Psoas muscle (tissue), 8 donors: ENCODE results near the gene KIF14. TPM values are rescaled to one million over a fixed set of nuclear protein-coding genes. Genes with fewer than 3 reads are reported as not detected.
A peak's percentile ranks its signal among the peaks of the same experiment; 100 is the strongest.

Experiments used
- ATAC-seq, 4 donors: fragments of 200-7000 bp; cut with Tn5 transposase; one replicate each; pipeline ENCODE4 v1.9.1; 2020; ENCODE audit warnings: moderate library complexity in 3 of 4, mild to moderate bottlenecking in 2 of 4
- DNase-seq, 2 donors: peaks; one replicate each; pipeline ENCODE4 v3.0.0-alpha.2; 2020
- H3K27ac ChIP-seq: fragments of 200-600 bp; one replicate; pipeline ENCODE4 v1.8.0; 2022
- H3K27me3 ChIP-seq, 3 donors: fragments of 200-600 bp in 1 of 3; one replicate each; pipeline versions ENCODE4 v1.6.1 to v1.8.0; 2013 to 2022; ENCODE audit warnings: low read length in 2 of 3, mild to moderate bottlenecking in 2 of 3, moderate library complexity in 1 of 3; ENCODE audit not compliant: insufficient read depth in 3 of 3
- H3K36me3 ChIP-seq, 2 donors: fragments of 200-600 bp in 1 of 2; one replicate each; pipeline versions ENCODE4 v1.6.1 to v1.8.0; 2013 to 2022; ENCODE audit warnings: low read depth in 1 of 2, mild to moderate bottlenecking in 1 of 2, moderate library complexity in 1 of 2; ENCODE audit not compliant: insufficient read depth in 1 of 2
- H3K4me1 ChIP-seq: fragments of 200-600 bp; one replicate; pipeline ENCODE4 v1.8.0; 2022
- H3K4me3 ChIP-seq: fragments of 200-600 bp; one replicate; pipeline ENCODE4 v1.8.0; 2022; ENCODE audit warnings: mild to moderate bottlenecking
- H3K9me3 ChIP-seq: fragments of 200-600 bp; one replicate; pipeline ENCODE4 v1.8.0; 2022
- WGBS, 3 donors: extraction: QIAGEN DNeasy Blood & Tissue Kit; methylation state at CpG; one replicate each; pipeline versions ENCODE4 v1.1.6 to v1.1.7; 2013; 5-methylcytosine and 5-hydroxymethylcytosine counted together
- intact Hi-C, 2 donors: fragments of 100-400 bp; cut with DNase I; formaldehyde crosslinking; loops; one replicate each; pipeline versions ENCODE4 v1.11.0 to v1.14.2; 2022
- polyA plus RNA-seq, 3 donors: library from polyadenylated mRNA; stranded (reverse); fragments of 200-250 nt; gene quantifications; one replicate each; pipeline ENCODE4 v1.2.3, GENCODE V29; 2013
- total RNA-seq, 4 donors: library from RNA; stranded (reverse); fragmentation: NEBNext Ultra II Directional in 2 of 4; extraction: Animal tissue kit (Norgen Biotek cat#: 25700) in 2 of 4; gene quantifications; one replicate each; pipeline versions ENCODE4 v1.2.1 to v1.2.4, GENCODE V29; 2021 to 2023
- TF ChIP-seq, protein P1 (sequence below): fragments of 200-600 bp; IDR thresholded peaks from one replicate; pipeline ENCODE4 v1.8.0; 2022; ENCODE audit warnings: antibody characterized with exemption
- donor health status: healthy with polysubstance abuse.
- donor health status: DM: no; HTN: no; CAD: no; lungs with moderate emphysema.
- donor health status: Bipolar disorder and iron deficiency.
- donor health status: healthy.
- donor health status: DM: yes; HTN: yes; CAD: no.
- donor health status: DM: no; HTN: no; CAD: no.
- donor health status: DM: no; HTN: no; CAD: no.
- donor health status: DM: yes; HTN: yes; CAD: no.

Gene KIF14
- total and polyA plus RNA-seq, 7 donors = 0.01 to 0.11 (median 0.06) TPM

DNA sequence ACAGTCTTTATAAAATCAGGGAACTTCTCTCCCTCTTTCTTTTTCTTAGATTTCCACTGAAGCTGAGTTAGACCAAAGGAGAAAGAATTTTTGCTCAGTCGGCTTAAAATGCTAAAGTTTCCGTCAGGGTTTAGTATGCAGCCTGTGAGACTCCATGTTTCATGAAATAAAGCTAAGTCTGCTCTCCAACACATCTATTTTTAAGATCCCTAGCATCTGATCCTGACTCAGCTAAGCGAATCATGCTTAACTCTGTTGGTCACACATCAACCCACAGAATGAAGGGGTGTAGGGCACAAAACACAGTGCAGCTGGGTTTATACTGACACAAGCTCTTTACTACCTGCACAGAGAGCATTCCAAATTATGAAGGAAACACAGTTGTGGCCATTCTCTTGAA is 108.4 kb downstream of the KIF14 start:
- H3K4me3 ChIP-seq = no peak overlapping the region
- no peaks in the 10 kb centered on the region for H3K36me3 ChIP-seq
- DNase-seq = no peak
- WGBS, 3 donors = 46 to 65% (median 59%) methylated on average over 3 of the region's 3 CpGs
- ATAC-seq = peak in 1 of 4 donors; percentile 69
- intact Hi-C loops = loop anchor here in 1 of 2 donors (5.0 kb wide), 1 partner anchor 825 kb away; no protein-coding TSS in a partner anchor
- no peaks in the 10 kb centered on the region for H3K9me3 ChIP-seq
- no peak overlapping the region for H3K27ac ChIP-seq
- H3K27me3 ChIP-seq = peaks cover 0 to 6% (median 0%) of the 10 kb centered on the region in 3 donors
- TF ChIP-seq, protein P1, sequence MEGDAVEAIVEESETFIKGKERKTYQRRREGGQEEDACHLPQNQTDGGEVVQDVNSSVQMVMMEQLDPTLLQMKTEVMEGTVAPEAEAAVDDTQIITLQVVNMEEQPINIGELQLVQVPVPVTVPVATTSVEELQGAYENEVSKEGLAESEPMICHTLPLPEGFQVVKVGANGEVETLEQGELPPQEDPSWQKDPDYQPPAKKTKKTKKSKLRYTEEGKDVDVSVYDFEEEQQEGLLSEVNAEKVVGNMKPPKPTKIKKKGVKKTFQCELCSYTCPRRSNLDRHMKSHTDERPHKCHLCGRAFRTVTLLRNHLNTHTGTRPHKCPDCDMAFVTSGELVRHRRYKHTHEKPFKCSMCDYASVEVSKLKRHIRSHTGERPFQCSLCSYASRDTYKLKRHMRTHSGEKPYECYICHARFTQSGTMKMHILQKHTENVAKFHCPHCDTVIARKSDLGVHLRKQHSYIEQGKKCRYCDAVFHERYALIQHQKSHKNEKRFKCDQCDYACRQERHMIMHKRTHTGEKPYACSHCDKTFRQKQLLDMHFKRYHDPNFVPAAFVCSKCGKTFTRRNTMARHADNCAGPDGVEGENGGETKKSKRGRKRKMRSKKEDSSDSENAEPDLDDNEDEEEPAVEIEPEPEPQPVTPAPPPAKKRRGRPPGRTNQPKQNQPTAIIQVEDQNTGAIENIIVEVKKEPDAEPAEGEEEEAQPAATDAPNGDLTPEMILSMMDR = no peak
- no peaks in the 10 kb centered on the region for H3K4me1 ChIP-seq

DNA sequence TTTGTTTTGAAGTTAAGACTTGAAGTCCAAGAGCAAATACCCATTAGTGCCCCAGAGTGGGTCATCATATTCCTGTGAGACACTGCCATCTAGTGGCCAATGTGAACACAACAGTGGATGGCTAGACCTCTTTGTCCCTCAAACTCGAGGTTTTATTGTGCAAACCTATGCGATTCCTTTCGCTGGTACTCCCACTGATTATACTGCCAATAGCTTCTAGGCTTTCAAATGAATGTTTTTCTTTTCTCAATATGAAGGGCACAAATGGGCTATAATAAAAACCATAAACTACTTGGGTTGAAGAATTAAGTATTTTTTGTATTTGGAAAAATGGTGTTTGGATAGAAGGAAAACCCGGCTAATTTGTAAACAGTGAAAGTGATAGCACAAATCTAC is 110.3 kb downstream of the KIF14 start:
- peaks cover 0 to 2% (median 0%) of the 10 kb centered on the region in 3 donors for H3K27me3 ChIP-seq
- H3K27ac ChIP-seq = no peak overlapping the region
- intact Hi-C loops = loop anchor here in 1 of 2 donors (5.0 kb wide), 1 partner anchor 823 kb away; no protein-coding TSS in a partner anchor
- WGBS, 3 donors = 23 to 26% (median 23%) methylated on average over 4 of the region's 4 CpGs
- ATAC-seq = peak; percentile 68 to 86 (median 77)
- no peaks in the 10 kb centered on the region for H3K36me3 ChIP-seq
- TF ChIP-seq, protein P1 = peak; percentile 95
- H3K4me1 ChIP-seq = no peaks in the 10 kb centered on the region
- H3K4me3 ChIP-seq = no peak overlapping the region
- no peaks in the 10 kb centered on the region for H3K9me3 ChIP-seq
- DNase-seq = peak in 1 of 2 donors; percentile 31

DNA sequence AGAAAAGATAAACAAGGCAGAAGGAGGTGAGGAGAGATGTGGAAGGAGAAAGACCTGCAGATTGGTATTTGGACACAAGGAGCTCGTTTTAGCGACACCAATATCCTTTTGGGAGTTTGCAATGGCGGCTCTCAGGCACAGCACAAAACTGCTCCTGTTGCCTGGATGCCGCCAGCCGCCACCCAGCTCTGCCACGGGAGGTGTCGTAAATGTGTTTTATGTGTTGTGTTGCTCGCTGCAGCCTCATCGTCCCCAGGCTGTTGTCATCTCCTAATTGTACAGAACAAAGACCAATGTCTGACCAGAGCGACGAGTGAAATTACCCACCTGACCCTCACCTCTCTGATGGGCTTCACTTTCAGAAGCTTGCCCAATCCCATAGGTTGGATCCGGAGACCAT is 114.1 kb downstream of the KIF14 start:
- WGBS, 3 donors = 71 to 75% (median 72%) methylated on average over 12 of the region's 12 CpGs
- ATAC-seq = no peak
- H3K36me3 ChIP-seq = no peaks in the 10 kb centered on the region
- H3K27me3 ChIP-seq = no peaks in the 10 kb centered on the region
- TF ChIP-seq, protein P1 = no peak
- no peak overlapping the region for H3K4me3 ChIP-seq
- H3K4me1 ChIP-seq = no peaks in the 10 kb centered on the region
- no peak overlapping the region for H3K27ac ChIP-seq
- H3K9me3 ChIP-seq = no peaks in the 10 kb centered on the region
- intact Hi-C loops = loop anchor here in 1 of 2 donors (5.0 kb wide), 1 partner anchor 819 kb away; no protein-coding TSS in a partner anchor
- DNase-seq = no peak

DNA sequence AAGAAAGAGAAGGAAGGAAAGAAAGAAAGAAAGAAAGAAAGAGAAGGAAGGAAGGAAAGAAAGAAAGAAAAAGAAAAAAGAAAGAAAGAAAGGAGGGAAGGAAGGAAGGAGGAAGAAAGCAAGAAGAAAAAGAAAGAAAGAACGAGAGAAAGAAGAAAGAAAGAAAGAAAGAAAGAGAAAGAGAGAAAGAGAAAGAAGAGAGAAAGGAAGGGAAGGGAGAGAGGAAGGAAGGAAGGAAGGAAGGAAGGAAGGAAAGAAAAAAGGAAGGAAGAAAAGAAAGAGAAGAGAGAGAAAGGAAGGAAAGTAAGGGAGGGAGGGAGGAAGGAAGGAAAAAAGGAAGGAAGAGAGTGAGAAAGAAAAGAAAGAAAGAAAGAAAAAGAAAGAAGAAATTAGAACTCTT is 115.3 kb downstream of the KIF14 start:
- Histone ChIP-seq H3K27me3 (no peaks in the 10 kb centered on the region), H3K27ac (no peak overlapping the region), H3K9me3 (no peaks in the 10 kb centered on the region), H3K4me3 (no peak overlapping the region), H3K4me1 (no peaks in the 10 kb centered on the region), H3K36me3 (no peaks in the 10 kb centered on the region)
- TF ChIP-seq, protein P1 = no peak
- 83 to 90% (median 83%) methylated on average over 1 of the region's 1 CpG for WGBS, 3 donors
- ATAC-seq (no peak), DNase-seq (no peak)
- intact Hi-C loops = loop anchor here in 1 of 2 donors (5.0 kb wide), 1 partner anchor 818 kb away; no protein-coding TSS in a partner anchor

Other genes with a start within 250 kb of the KIF14 start
- gene ZNF281, start 210.7 kb downstream of the KIF14 start, total RNA-seq = 10 to 100 TPM; 10.4 to 14.0 (median 12.9) TPM
- gene ZNF281, start 210.7 kb downstream of the KIF14 start, polyA plus RNA-seq = 1 to 10 TPM; 4.1 to 8.2 (median 4.7) TPM
- gene DDX59, start 49.2 kb upstream of the KIF14 start, total RNA-seq = 10 to 100 TPM; 18.1 to 33.7 (median 29.9) TPM
- gene DDX59, start 49.2 kb upstream of the KIF14 start, polyA plus RNA-seq = 10 to 100 TPM; 16.9 to 40.1 (median 30.1) TPM
- 10 to 100 TPM; 37.0 to 70.8 (median 49.8) TPM for gene CAMSAP2, start 118.1 kb upstream of the KIF14 start, total RNA-seq
- gene CAMSAP2, start 118.1 kb upstream of the KIF14 start, polyA plus RNA-seq = 10 to 100 TPM in 1 of 3 donors, 1 to 10 TPM in 2; 4.8 to 14.2 (median 6.6) TPM